K562 (cell line): ENCODE data around the gene NDUFAF8.

Experiments
- CBX2 ChIP-seq: fragments of 200-600 bp; sonication (generic); IDR thresholded peaks from one replicate; pipeline ENCODE4 v1.6.1; 2012; ENCODE audit warnings: mild to moderate bottlenecking, low read length, inconsistent platforms; ENCODE audit not compliant: insufficient read depth, poor library complexity, severe bottlenecking
- GTF2F1 ChIP-seq: IDR thresholded peaks from 2 replicates; pipeline ENCODE4 v1.6.1; 2011; ENCODE audit warnings: low read depth, low read length, improper control_type of control experiment
- POLR2A ChIP-seq: fragments of 450-650 bp; conservative IDR thresholded peaks from 2 replicates; pipeline ENCODE4 v1.6.1; 2016
- POLR3G ChIP-seq: IDR thresholded peaks from 2 replicates; pipeline ENCODE4 v1.6.1; 2011; ENCODE audit not compliant: insufficient read length, insufficient replicate concordance; ENCODE audit errors: extremely low read depth
- RAD21 ChIP-seq, 2 experiments: fragments of 250-450 bp in 1 of 2; fragments of 450-650 bp in 1 of 2; sonication (Bioruptor Pico) in 1 of 2; formaldehyde crosslinking in 1 of 2; IDR thresholded peaks in 1 of 2; conservative IDR thresholded peaks in 1 of 2; 2 replicates each; pipeline versions ENCODE4 v1.4.0 to v1.8.0; 2020 to 2022; ENCODE audit warnings: mild to moderate bottlenecking in 2 of 2, moderate library complexity in 1 of 2
- RBM39 ChIP-seq: fragments of 200-400 bp; formaldehyde crosslinking; optimal IDR thresholded peaks from 2 replicates; pipeline ENCODE3; 2018; ENCODE audit warnings: low read depth, low read length
- RFX5 ChIP-seq: IDR thresholded peaks from 2 replicates; pipeline ENCODE4 v1.6.1; 2011; ENCODE audit warnings: low read depth, mild to moderate bottlenecking, improper control_type of control experiment, low read length
- SP1 ChIP-seq: sonication (generic); formaldehyde crosslinking; IDR thresholded peaks from 2 replicates; pipeline ENCODE4 v1.8.1; 2022; ENCODE audit warnings: mild to moderate bottlenecking, missing genetic modification reagents
- SRSF7 ChIP-seq: fragments of 200-400 bp; formaldehyde crosslinking; optimal IDR thresholded peaks from 2 replicates; pipeline ENCODE3; 2017; ENCODE audit warnings: mild to moderate bottlenecking, low read depth, low read length
- ZNF589 ChIP-seq: fragments of 200-800 bp; sonication (Bioruptor generic); IDR thresholded peaks from 2 replicates; pipeline ENCODE4 v1.6.1; 2016; ENCODE audit warnings: low read depth, missing genetic modification characterization, missing compliant biosample characterization
- ZNF696 ChIP-seq: fragments of 250-450 bp; sonication (Bioruptor Pico); conservative IDR thresholded peaks from 2 replicates; pipeline ENCODE4 v1.4.0; 2020; ENCODE audit warnings: mild to moderate bottlenecking, moderate library complexity
- TF ChIP-seq, protein P1 (sequence below), 3 experiments: IDR thresholded peaks in 2 of 3; conservative IDR thresholded peaks in 1 of 3; 2 replicates each; pipeline ENCODE4 v1.5.1; 2011 to 2012; ENCODE audit warnings: low read length in 3 of 3, mild to moderate bottlenecking in 3 of 3, control low read depth in 2 of 3, improper control_type of control experiment in 1 of 3, inconsistent platforms in 1 of 3, low read depth in 1 of 3, mixed read lengths in 1 of 3, moderate library complexity in 1 of 3; ENCODE audit not compliant: insufficient read depth in 2 of 3
- TF ChIP-seq, protein P2 (sequence below): sonication (generic); formaldehyde crosslinking; IDR thresholded peaks from 2 replicates; pipeline ENCODE4 v1.8.1; 2023; ENCODE audit warnings: mild to moderate bottlenecking, missing genetic modification reagents
- TF ChIP-seq, protein P3 (sequence below): sonication (generic); formaldehyde crosslinking; IDR thresholded peaks from 2 replicates; pipeline ENCODE4 v1.9.0; 2022; ENCODE audit warnings: mild to moderate bottlenecking, missing genetic modification reagents

DNA sequence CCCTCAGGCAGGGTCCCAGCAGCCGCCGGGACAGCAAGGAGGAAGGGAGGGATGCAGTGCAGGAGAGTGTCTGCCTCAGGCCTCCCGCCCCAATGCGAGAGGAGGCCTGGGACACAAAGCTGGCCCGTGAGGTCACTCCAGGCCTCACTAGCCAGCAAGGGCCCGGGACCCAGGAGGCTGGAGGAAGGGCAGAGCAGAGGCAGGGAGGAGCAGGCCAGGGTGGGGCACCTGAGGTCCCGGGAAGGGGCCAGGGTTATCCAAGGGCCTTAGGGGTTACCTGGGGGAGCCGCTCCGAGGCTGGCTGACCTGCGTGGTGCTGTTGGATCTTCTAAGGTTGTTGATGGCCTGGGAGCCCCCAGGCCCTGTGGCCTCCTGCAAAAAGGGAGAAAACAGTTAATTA lies 30.5 kb upstream of the NDUFAF8 start:
- TF ChIP-seq RAD21 (CRISPR knock-in tag; conservative IDR thresholded peaks at IDR 0.05 in 1 of 2, IDR thresholded peaks at IDR 0.05 in 1 of 2) = no peak
- no peak for TF ChIP-seq ZNF696 (CRISPR knock-in tag)
- no peak for TF ChIP-seq CBX2
- no peak for TF ChIP-seq SRSF7
- TF ChIP-seq, protein P1, sequence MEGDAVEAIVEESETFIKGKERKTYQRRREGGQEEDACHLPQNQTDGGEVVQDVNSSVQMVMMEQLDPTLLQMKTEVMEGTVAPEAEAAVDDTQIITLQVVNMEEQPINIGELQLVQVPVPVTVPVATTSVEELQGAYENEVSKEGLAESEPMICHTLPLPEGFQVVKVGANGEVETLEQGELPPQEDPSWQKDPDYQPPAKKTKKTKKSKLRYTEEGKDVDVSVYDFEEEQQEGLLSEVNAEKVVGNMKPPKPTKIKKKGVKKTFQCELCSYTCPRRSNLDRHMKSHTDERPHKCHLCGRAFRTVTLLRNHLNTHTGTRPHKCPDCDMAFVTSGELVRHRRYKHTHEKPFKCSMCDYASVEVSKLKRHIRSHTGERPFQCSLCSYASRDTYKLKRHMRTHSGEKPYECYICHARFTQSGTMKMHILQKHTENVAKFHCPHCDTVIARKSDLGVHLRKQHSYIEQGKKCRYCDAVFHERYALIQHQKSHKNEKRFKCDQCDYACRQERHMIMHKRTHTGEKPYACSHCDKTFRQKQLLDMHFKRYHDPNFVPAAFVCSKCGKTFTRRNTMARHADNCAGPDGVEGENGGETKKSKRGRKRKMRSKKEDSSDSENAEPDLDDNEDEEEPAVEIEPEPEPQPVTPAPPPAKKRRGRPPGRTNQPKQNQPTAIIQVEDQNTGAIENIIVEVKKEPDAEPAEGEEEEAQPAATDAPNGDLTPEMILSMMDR (IDR thresholded peaks at IDR 0.05 in 2 of 3, conservative IDR thresholded peaks at IDR 0.05 in 1 of 3; ENCODE audit: insufficient read depth in 2 of 3, low read depth in 1 of 3, low read length in 3 of 3) = no peak
- TF ChIP-seq RBM39 = no peak
- TF ChIP-seq POLR2A = no peak
- TF ChIP-seq ZNF589 (CRISPR knock-in tag) = no peak
- no peak for TF ChIP-seq RFX5
- TF ChIP-seq, protein P2, sequence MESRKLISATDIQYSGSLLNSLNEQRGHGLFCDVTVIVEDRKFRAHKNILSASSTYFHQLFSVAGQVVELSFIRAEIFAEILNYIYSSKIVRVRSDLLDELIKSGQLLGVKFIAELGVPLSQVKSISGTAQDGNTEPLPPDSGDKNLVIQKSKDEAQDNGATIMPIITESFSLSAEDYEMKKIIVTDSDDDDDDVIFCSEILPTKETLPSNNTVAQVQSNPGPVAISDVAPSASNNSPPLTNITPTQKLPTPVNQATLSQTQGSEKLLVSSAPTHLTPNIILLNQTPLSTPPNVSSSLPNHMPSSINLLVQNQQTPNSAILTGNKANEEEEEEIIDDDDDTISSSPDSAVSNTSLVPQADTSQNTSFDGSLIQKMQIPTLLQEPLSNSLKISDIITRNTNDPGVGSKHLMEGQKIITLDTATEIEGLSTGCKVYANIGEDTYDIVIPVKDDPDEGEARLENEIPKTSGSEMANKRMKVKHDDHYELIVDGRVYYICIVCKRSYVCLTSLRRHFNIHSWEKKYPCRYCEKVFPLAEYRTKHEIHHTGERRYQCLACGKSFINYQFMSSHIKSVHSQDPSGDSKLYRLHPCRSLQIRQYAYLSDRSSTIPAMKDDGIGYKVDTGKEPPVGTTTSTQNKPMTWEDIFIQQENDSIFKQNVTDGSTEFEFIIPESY (CRISPR knock-in tag) = no peak
- no peak for TF ChIP-seq SP1 (CRISPR knock-in tag)
- no peak for TF ChIP-seq GTF2F1
- TF ChIP-seq, protein P3, sequence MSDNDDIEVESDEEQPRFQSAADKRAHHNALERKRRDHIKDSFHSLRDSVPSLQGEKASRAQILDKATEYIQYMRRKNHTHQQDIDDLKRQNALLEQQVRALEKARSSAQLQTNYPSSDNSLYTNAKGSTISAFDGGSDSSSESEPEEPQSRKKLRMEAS = no peak
- TF ChIP-seq POLR3G = no peak
